IMR-90 (cell line): ENCODE measurements around the gene MGAT4C. TPM values are rescaled to one million over a fixed set of nuclear protein-coding genes. Genes with fewer than 3 reads are reported as not detected.

Experiments used
- ATAC-seq: fragments of 200-7000 bp; cut with Tn5 transposase; 2 replicates; pipeline ENCODE4 v1.9.1; 2020; ENCODE audit warnings: low read depth, mild to moderate bottlenecking, moderate library complexity
- BruUV-seq: library from RNA; stranded (reverse); fragments of 400-500 nt; replicated peaks from 2 replicates; lab custom pipeline; 2021; lab: Mats Ljungman, UMichigan
- CTCF ChIA-PET: fragments of 300-600 bp; formaldehyde crosslinking; extraction: SDS; loops from one replicate; lab custom pipeline; 2021; ENCODE audit warnings: antibody characterized with exemption; lab: Yijun Ruan, JAX
- POLR2A ChIA-PET: fragments of 300-600 bp; sonication (Branson Sonifier 250); formaldehyde crosslinking; loops from one replicate; lab custom pipeline; 2022; ENCODE audit warnings: antibody characterized with exemption; ENCODE audit not compliant: unreplicated experiment; lab: Charles Lee
- DNase-seq: peaks from one replicate; pipeline ENCODE4 v3.0.0; 2013
- H2AFZ ChIP-seq: replicated peaks from 2 replicates; pipeline ENCODE3; 2013; ENCODE audit warnings: low read length, mild to moderate bottlenecking; ENCODE audit not compliant: poor library complexity
- H2AK5ac ChIP-seq: 2 replicates; pipeline ENCODE4 v1.6.1; 2013; ENCODE audit warnings: low read depth, low read length, inconsistent platforms
- H2AK9ac ChIP-seq: replicated peaks from 2 replicates; pipeline ENCODE3; 2013; ENCODE audit warnings: mild to moderate bottlenecking, low read depth, low read length, moderate library complexity; ENCODE audit not compliant: poor library complexity
- H2BK120ac ChIP-seq: 2 replicates; pipeline ENCODE4 v1.6.1; 2013; ENCODE audit warnings: low read depth, low read length, inconsistent platforms
- H2BK15ac ChIP-seq: 3 replicates; pipeline ENCODE4 v1.6.1; 2013; ENCODE audit warnings: low read depth, low read length, inconsistent platforms
- H2BK20ac ChIP-seq: 2 replicates; pipeline ENCODE4 v1.6.1; 2013; ENCODE audit warnings: low read depth, mild to moderate bottlenecking, inconsistent platforms, low read length, moderate library complexity
- H2BK5ac ChIP-seq: 2 replicates; pipeline ENCODE4 v1.6.1; 2013; ENCODE audit warnings: mild to moderate bottlenecking, low read depth, low read length, inconsistent platforms; ENCODE audit not compliant: poor library complexity, severe bottlenecking
- H3K14ac ChIP-seq: replicated peaks from 2 replicates; pipeline ENCODE4 v1.6.1; 2013; ENCODE audit warnings: low read depth, low read length, inconsistent platforms
- H3K18ac ChIP-seq: 2 replicates; pipeline ENCODE4 v1.6.1; 2013; ENCODE audit warnings: low read depth, low read length, control low read depth
- H3K23ac ChIP-seq: 2 replicates; pipeline ENCODE4 v1.6.1; 2013; ENCODE audit warnings: low read depth, low read length, inconsistent platforms
- H3K27ac ChIP-seq: 2 replicates; pipeline ENCODE4 v1.5.1; 2013; ENCODE audit warnings: mild to moderate bottlenecking, control low read depth, low read length; ENCODE audit not compliant: insufficient read depth
- H3K27me3 ChIP-seq: 2 replicates; pipeline ENCODE4 v1.6.1; 2013; ENCODE audit warnings: low read length; ENCODE audit not compliant: control insufficient read depth, insufficient read depth
- H3K36me3 ChIP-seq: 2 replicates; pipeline ENCODE4 v1.6.1; 2013; ENCODE audit warnings: low read length, mixed read lengths; ENCODE audit not compliant: control insufficient read depth, insufficient read depth
- H3K4ac ChIP-seq: 2 replicates; pipeline ENCODE4 v1.6.1; 2013; ENCODE audit warnings: low read depth, low read length, inconsistent platforms
- H3K4me1 ChIP-seq: 2 replicates; pipeline ENCODE4 v1.6.1; 2013; ENCODE audit warnings: low read length, mixed read lengths; ENCODE audit not compliant: control insufficient read depth, insufficient read depth
- H3K4me2 ChIP-seq: 2 replicates; pipeline ENCODE4 v1.6.1; 2013; ENCODE audit warnings: low read depth, mild to moderate bottlenecking, control low read depth, low read length, moderate library complexity
- H3K4me3 ChIP-seq: 2 replicates; pipeline ENCODE4 v1.5.1; 2013; ENCODE audit warnings: low read depth, mild to moderate bottlenecking, control low read depth, low read length, moderate library complexity; ENCODE audit not compliant: insufficient read depth
- H3K56ac ChIP-seq: 2 replicates; pipeline ENCODE4 v1.6.1; 2013; ENCODE audit warnings: low read length, inconsistent platforms; ENCODE audit not compliant: insufficient read depth; ENCODE audit errors: extremely low read depth
- H3K79me1 ChIP-seq, 2 experiments: 2 replicates each; pipeline ENCODE4 v1.6.1; 2013; ENCODE audit warnings: low read length in 2 of 2, inconsistent platforms in 1 of 2, low read depth in 1 of 2
- H3K9ac ChIP-seq: 2 replicates; pipeline ENCODE4 v1.6.1; 2013; ENCODE audit warnings: low read depth, low read length, control low read depth
- H3K9me1 ChIP-seq: 2 replicates; pipeline ENCODE4 v1.6.1; 2013; ENCODE audit warnings: low read length, inconsistent platforms; ENCODE audit not compliant: insufficient read depth
- H3K9me3 ChIP-seq: 2 replicates; pipeline ENCODE4 v1.6.1; 2013; ENCODE audit warnings: low read length; ENCODE audit not compliant: control insufficient read depth, insufficient read depth
- H4K20me1 ChIP-seq: 2 replicates; pipeline ENCODE4 v1.6.1; 2013; ENCODE audit warnings: low read length, inconsistent platforms; ENCODE audit not compliant: insufficient read depth
- H4K5ac ChIP-seq: 2 replicates; pipeline ENCODE4 v1.6.1; 2013; ENCODE audit warnings: mild to moderate bottlenecking, low read depth, low read length, control low read depth
- H4K8ac ChIP-seq, 2 experiments: 2 replicates each; pipeline ENCODE4 v1.6.1; 2013; ENCODE audit warnings: low read depth in 2 of 2, low read length in 2 of 2, control low read depth in 1 of 2, inconsistent platforms in 1 of 2
- H4K91ac ChIP-seq: 2 replicates; pipeline ENCODE4 v1.6.1; 2013; ENCODE audit warnings: low read depth, low read length, inconsistent platforms; ENCODE audit not compliant: insufficient read depth
- NFE2L2 ChIP-seq: fragments of 150-350 bp; IDR thresholded peaks from 2 replicates; pipeline ENCODE4 v1.6.1; 2016; ENCODE audit warnings: low read depth, mild to moderate bottlenecking, low read length
- WGBS, 2 experiments: methylation state at CpG; one replicate each; pipeline versions ENCODE4 v1.1.5 to v1.1.7; 2013; ENCODE audit warnings: missing lambda C conversion rate in 2 of 2; ENCODE audit not compliant: insufficient read length in 1 of 2; ENCODE audit errors: extremely low coverage in 2 of 2; 5-methylcytosine and 5-hydroxymethylcytosine counted together
- dilution Hi-C: fragments of 300-500 bp; cut with HindIII; formaldehyde crosslinking; loops from one replicate; pipeline ENCODE4 v1.14.3; 2018; ENCODE audit warnings: low sequenced_read_pairs; ENCODE audit not compliant: unreplicated experiment
- in situ Hi-C: fragments of 300-500 bp; cut with MboI; formaldehyde crosslinking; loops from 3 replicates; pipeline ENCODE4 v1.14.3; 2019; ENCODE audit warnings: low sequenced_read_pairs, inconsistent platforms, mixed read lengths
- intact Hi-C: fragments of 100-400 bp; cut with micrococcal nuclease; formaldehyde crosslinking; loops from 2 replicates; pipeline ENCODE4 v1.10.0; 2022
- polyA plus RNA-seq, 3 experiments: library from polyadenylated mRNA; depleted of rRNA; stranded (reverse); fragments of >200 nt; gene quantifications; 2 replicates each; pipeline ENCODE4 v1.2.3, GENCODE V29; 2012; ENCODE audit warnings: low replicate concordance in 1 of 3
- total RNA-seq: library from RNA; depleted of rRNA; stranded (reverse); fragments of >200 nt; gene quantifications from 2 replicates; pipeline ENCODE4 v1.2.3, GENCODE V29; 2012

MGAT4C gene
- total and polyA plus RNA-seq, 2 of the 4 experiments (the other 2 are of a cell fraction): not detected

DNA sequence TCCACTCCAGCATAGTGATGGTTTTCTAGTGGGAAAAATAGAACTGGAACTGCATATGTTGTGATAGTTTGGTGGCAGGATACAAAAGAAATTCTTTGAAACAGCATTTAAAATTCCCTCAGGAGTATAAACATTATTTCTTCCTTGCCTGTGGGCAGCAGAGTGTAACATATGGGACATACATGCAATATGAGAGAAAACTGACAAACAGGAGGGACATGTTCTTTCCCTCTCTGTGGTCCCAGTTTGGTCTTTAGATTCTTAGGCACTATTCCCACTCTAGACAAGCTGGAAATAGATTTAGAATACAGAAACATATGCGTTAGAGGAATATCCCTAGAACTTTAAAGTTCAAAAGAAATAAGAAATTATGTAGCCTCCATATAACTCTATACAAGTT, 68.0 kb downstream of the MGAT4C start:
- ATAC-seq: no peak

More for the DNA sequence above, 68.0 kb downstream of the MGAT4C start:
- Histone ChIP-seq H3K9ac (no peak overlapping the region), H2BK15ac (no peak overlapping the region), H2AK5ac (no peak overlapping the region), H4K20me1 (no peaks in the 10 kb centered on the region), H3K79me1 (no peaks in the 10 kb centered on the region), H3K4me3 (no peak overlapping the region), H3K9me3 (no peaks in the 10 kb centered on the region), H4K8ac (no peak overlapping the region), H2BK20ac (no peak overlapping the region), H3K36me3 (no peaks in the 10 kb centered on the region), H2AK9ac (no peak overlapping the region), H2AFZ (no peak overlapping the region), H3K27me3 (no peaks in the 10 kb centered on the region), H4K5ac (no peak overlapping the region), H3K9me1 (no peaks in the 10 kb centered on the region), H4K91ac (no peak overlapping the region), H3K4ac (no peak overlapping the region), H3K4me1 (no peaks in the 10 kb centered on the region), H3K23ac (no peak overlapping the region), H3K4me2 (no peak overlapping the region), H2BK120ac (no peak overlapping the region), H3K56ac (no peak overlapping the region), H3K27ac (no peak overlapping the region), H2BK5ac (no peak overlapping the region), H3K18ac (no peak overlapping the region), H3K14ac (no peak overlapping the region)
- ChIA-PET CTCF (no interaction called here), POLR2A (no interaction called here)
- DNase-seq: no peak
- in situ Hi-C loops: no loop called here
- intact Hi-C loops: no loop called here
- BruUV-seq: no TSS peak
- TF ChIP-seq NFE2L2: no peak
- whole genome bisulfite sequencing, 2 experiments: no CpG with 5 or more reads among the region's 1 CpG
- dilution Hi-C loops: no loop called here
